GM12878 (cell line): ENCODE measurements around the gene WNK2. TPM values are rescaled to one million over a fixed set of nuclear protein-coding genes. Genes with fewer than 3 reads are reported as not detected.

ENCODE experiments used
- ATAC-seq: fragments of 200-7000 bp; cut with Tn5 transposase; 3 replicates; pipeline ENCODE4 v1.9.1; 2020; ENCODE audit warnings: mild to moderate bottlenecking, moderate library complexity
- BruUV-seq: library from RNA; stranded (reverse); fragments of 400-500 nt; replicated peaks from 2 replicates; lab custom pipeline; 2021; lab: Mats Ljungman, UMichigan
- CTCF ChIA-PET: fragments of 300-600 bp; sonication (Branson Sonifier 250); formaldehyde crosslinking; extraction: SDS; loops from one replicate; lab custom pipeline; 2021; ENCODE audit warnings: inconsistent platforms; lab: Yijun Ruan, JAX
- POLR2A ChIA-PET: fragments of 350-600 bp; formaldehyde crosslinking; extraction: SDS; loops from one replicate; lab custom pipeline; 2021; ENCODE audit warnings: inconsistent platforms; lab: Charles Lee
- RAD21 ChIA-PET: fragments of 300-600 bp; sonication (Branson Sonifier 250); formaldehyde crosslinking; loops from one replicate; lab custom pipeline; 2023; ENCODE audit warnings: antibody characterized with exemption; ENCODE audit not compliant: unreplicated experiment; lab: Charles Lee
- SMC1A ChIA-PET: fragments of 300-600 bp; sonication (Branson Sonifier 250); formaldehyde crosslinking; loops from one replicate; lab custom pipeline; 2023; ENCODE audit not compliant: unreplicated experiment, uncharacterized antibody; lab: Charles Lee
- DNase-seq: peaks from one replicate; pipeline ENCODE4 v3.0.0-alpha.2; 2011; ENCODE audit warnings: low read depth, low spot score
- FAIRE-seq: peaks from 3 replicates; lab custom pipeline; 2011; peaks lifted over from hg19 to GRCh38; lab: Jason Lieb, UNC
- H2AFZ ChIP-seq: 2 replicates; pipeline ENCODE4 v1.6.0; 2011; ENCODE audit warnings: low read depth, low read length, control low read depth; ENCODE audit not compliant: control insufficient read depth
- H3K27ac ChIP-seq: 2 replicates; pipeline ENCODE4 v1.5.1; 2011; ENCODE audit warnings: control low read depth; ENCODE audit not compliant: control insufficient read depth, insufficient read depth
- H3K27me3 ChIP-seq, 2 experiments: replicated peaks in 1 of 2; 2 replicates each; pipeline versions ENCODE4 v1.6.0 to v1.6.1; 2011; ENCODE audit warnings: low read length in 1 of 2; ENCODE audit not compliant: control insufficient read depth in 2 of 2, insufficient read depth in 2 of 2
- H3K36me3 ChIP-seq, 2 experiments: 2 replicates each; pipeline ENCODE4 v1.5.1; 2011; ENCODE audit warnings: low read length in 1 of 2; ENCODE audit not compliant: control insufficient read depth in 2 of 2, insufficient read depth in 2 of 2
- H3K4me1 ChIP-seq: 2 replicates; pipeline ENCODE4 v1.6.1; 2011; ENCODE audit warnings: mild to moderate bottlenecking, low read length, moderate library complexity, mixed read lengths; ENCODE audit not compliant: control insufficient read depth, insufficient read depth
- H3K4me2 ChIP-seq: 2 replicates; pipeline ENCODE4 v1.6.0; 2011; ENCODE audit warnings: control low read depth; ENCODE audit not compliant: control insufficient read depth, insufficient read depth
- H3K4me3 ChIP-seq: fragments of 200-600 bp; sonication (generic); 2 replicates; pipeline ENCODE4 v1.5.1; 2016
- H3K79me2 ChIP-seq: 2 replicates; pipeline ENCODE4 v1.6.0; 2011; ENCODE audit warnings: low read length; ENCODE audit not compliant: control insufficient read depth, insufficient read depth
- H3K9ac ChIP-seq: 2 replicates; pipeline ENCODE4 v1.8.0; 2011; ENCODE audit warnings: low read length, control low read depth, mixed read lengths; ENCODE audit not compliant: control insufficient read depth, insufficient read depth
- H3K9me3 ChIP-seq: replicated peaks from 3 replicates; pipeline ENCODE4 v1.5.1; 2011; ENCODE audit warnings: mild to moderate bottlenecking, low read length; ENCODE audit not compliant: control insufficient read depth, insufficient read depth
- H4K20me1 ChIP-seq: 2 replicates; pipeline ENCODE4 v1.6.0; 2011; ENCODE audit not compliant: control insufficient read depth, insufficient read depth
- EP300 ChIP-seq, 2 experiments: fragments of 150-350 bp in 1 of 2; IDR thresholded peaks; 2 replicates each; pipeline ENCODE4 v1.6.1; 2011 to 2012; ENCODE audit warnings: low read depth in 2 of 2, low read length in 2 of 2, borderline replicate concordance in 1 of 2, improper control_type of control experiment in 1 of 2, inconsistent platforms in 1 of 2; ENCODE audit not compliant: control insufficient read depth in 1 of 2
- NRF1 ChIP-seq: conservative IDR thresholded peaks from 2 replicates; pipeline ENCODE4 v1.6.1; 2011; ENCODE audit warnings: mild to moderate bottlenecking, low read depth, low read length, improper control_type of control experiment
- RBBP5 ChIP-seq: fragments of 200-600 bp; sonication (generic); conservative IDR thresholded peaks from 2 replicates; pipeline ENCODE4 v1.6.1; 2016
- SMC3 ChIP-seq: IDR thresholded peaks from 2 replicates; pipeline ENCODE4 v1.6.1; 2011; ENCODE audit warnings: low read length, improper control_type of control experiment, borderline replicate concordance
- SP1 ChIP-seq: IDR thresholded peaks from one replicate; pipeline ENCODE4 v1.6.1; 2011; ENCODE audit warnings: low read depth, low read length
- WGBS: methylation state at CpG from one replicate; pipeline ENCODE4 v1.1.6; 2016; ENCODE audit warnings: low lambda C conversion rate; ENCODE audit not compliant: insufficient replicate concordance, insufficient coverage; ENCODE audit errors: missing lambda C conversion rate; 5-methylcytosine and 5-hydroxymethylcytosine counted together
- in situ Hi-C: fragments of 300-500 bp; cut with MboI; formaldehyde crosslinking; loops from 9 replicates; pipeline ENCODE4 v1.14.3; 2018; ENCODE audit warnings: mixed read lengths
- intact Hi-C: fragments of 100-400 bp; cut with micrococcal nuclease; formaldehyde crosslinking; loops from one replicate; pipeline ENCODE4 v1.14.2; 2022; ENCODE audit not compliant: unreplicated experiment
- polyA plus RNA-seq, 11 experiments: library from polyadenylated mRNA; depleted of rRNA in 4 of 11; unstranded in 6 of 11; stranded (reverse) in 5 of 11; fragments of >200 nt; fragmentation: Nextera tagmentation in 4 of 11; fragmentation: Illumina TruSeq in 1 of 11; extraction: Ambion mirVana in 4 of 11; extraction: Trizol in 1 of 11; gene quantifications; 1 replicate in 1 of 11; 2 replicates in 10 of 11; pipeline versions ENCODE4 v1.2.1 to v1.2.3, GENCODE V29; 2011 to 2016; ENCODE audit warnings: inconsistent platforms in 2 of 11, missing spikeins in 2 of 11, low read depth in 1 of 11
- total RNA-seq, 4 experiments: library from RNA; depleted of rRNA in 3 of 4; stranded (reverse); fragments of >200 nt in 3 of 4; fragmentation: Illumina TruSeq in 1 of 4; extraction: Trizol in 1 of 4; gene quantifications; 2 replicates each; pipeline versions ENCODE4 v1.2.1 to v1.2.3, GENCODE V29; 2013 to 2021
- TF ChIP-seq, protein P1 (sequence below): IDR thresholded peaks from 2 replicates; pipeline ENCODE4 v1.6.1; 2012; ENCODE audit warnings: low read depth, low read length, improper control_type of control experiment
- TF ChIP-seq, protein P2 (sequence below): IDR thresholded peaks from 2 replicates; pipeline ENCODE4 v1.6.1; 2012; ENCODE audit warnings: low read length, inconsistent platforms

WNK2 gene
- total and polyA plus RNA-seq, 10 of the 15 experiments (the other 5 are each of a cell fraction or from before 2014, with no cell fraction given) = 0.15 TPM; not detected in 9

GRCh38 chr9:93316726-93317494 lies 133.0 kb downstream of the WNK2 start:
- no peak overlapping the region for H2AFZ ChIP-seq
- SMC1A ChIA-PET = no interaction called here
- in situ Hi-C loops (no loop called here), intact Hi-C loops (no loop called here)
- RAD21 ChIA-PET = no interaction called here
- DNase-seq = no peak
- no peaks in the 10 kb centered on the region for H3K9me3 ChIP-seq
- 9% methylated on average over 12 of the region's 12 CpGs for WGBS
- no peaks in the 10 kb centered on the region; a peak in 2 of 4 replicates for H3K27me3 ChIP-seq
- no peak for FAIRE-seq
- POLR2A ChIA-PET = no interaction called here
- BruUV-seq = no TSS peak
- CTCF ChIA-PET = no interaction called here
- no peak for ATAC-seq
- no peak overlapping the region for H3K9ac ChIP-seq
- H3K4me1 ChIP-seq = no peaks in the 10 kb centered on the region
- H4K20me1 ChIP-seq = no peaks in the 10 kb centered on the region
- no peaks in the 10 kb centered on the region for H3K79me2 ChIP-seq
- no peak overlapping the region for H3K27ac ChIP-seq
- no peak overlapping the region for H3K4me2 ChIP-seq
- no peak overlapping the region for H3K4me3 ChIP-seq
- H3K36me3 ChIP-seq = no peaks in the 10 kb centered on the region
- no peak for TF ChIP-seq NRF1
- TF ChIP-seq SP1 = no peak
- no peak for TF ChIP-seq EP300 (IDR thresholded peaks at IDR 0.05; ENCODE audit: borderline replicate concordance in 1 of 2, control insufficient read depth in 1 of 2, low read depth in 2 of 2, low read length in 2 of 2)
- TF ChIP-seq SMC3 = no peak
- TF ChIP-seq, protein P1, sequence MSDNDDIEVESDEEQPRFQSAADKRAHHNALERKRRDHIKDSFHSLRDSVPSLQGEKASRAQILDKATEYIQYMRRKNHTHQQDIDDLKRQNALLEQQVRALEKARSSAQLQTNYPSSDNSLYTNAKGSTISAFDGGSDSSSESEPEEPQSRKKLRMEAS = no peak
- TF ChIP-seq, protein P2, sequence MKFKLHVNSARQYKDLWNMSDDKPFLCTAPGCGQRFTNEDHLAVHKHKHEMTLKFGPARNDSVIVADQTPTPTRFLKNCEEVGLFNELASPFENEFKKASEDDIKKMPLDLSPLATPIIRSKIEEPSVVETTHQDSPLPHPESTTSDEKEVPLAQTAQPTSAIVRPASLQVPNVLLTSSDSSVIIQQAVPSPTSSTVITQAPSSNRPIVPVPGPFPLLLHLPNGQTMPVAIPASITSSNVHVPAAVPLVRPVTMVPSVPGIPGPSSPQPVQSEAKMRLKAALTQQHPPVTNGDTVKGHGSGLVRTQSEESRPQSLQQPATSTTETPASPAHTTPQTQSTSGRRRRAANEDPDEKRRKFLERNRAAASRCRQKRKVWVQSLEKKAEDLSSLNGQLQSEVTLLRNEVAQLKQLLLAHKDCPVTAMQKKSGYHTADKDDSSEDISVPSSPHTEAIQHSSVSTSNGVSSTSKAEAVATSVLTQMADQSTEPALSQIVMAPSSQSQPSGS = no peak
- TF ChIP-seq RBBP5 = no peak
